Neuron (in vitro differentiated cells): ENCODE measurements around the gene ANO7.
A peak's percentile ranks its signal among the peaks of the same experiment; 100 is the strongest.

Source experiments
- H2AFZ ChIP-seq: one replicate; pipeline ENCODE4 v1.6.1; 2013; ENCODE audit warnings: low read depth, mild to moderate bottlenecking, inconsistent platforms, low read length, moderate library complexity
- H3K27me3 ChIP-seq: one replicate; pipeline ENCODE4 v1.6.1; 2013; ENCODE audit warnings: low read length; ENCODE audit not compliant: insufficient read depth
- H3K36me3 ChIP-seq: one replicate; pipeline ENCODE4 v1.6.1; 2013; ENCODE audit warnings: low read length; ENCODE audit not compliant: insufficient read depth
- H3K4me1 ChIP-seq: one replicate; pipeline ENCODE4 v1.6.1; 2013; ENCODE audit warnings: low read length; ENCODE audit not compliant: insufficient read depth
- H3K4me3 ChIP-seq: 2 replicates; pipeline ENCODE4 v1.5.1; 2013; ENCODE audit warnings: mild to moderate bottlenecking, low read length, moderate library complexity
- H3K9me3 ChIP-seq: one replicate; pipeline ENCODE4 v1.6.1; 2013; ENCODE audit warnings: low read length

ANO7 gene

DNA sequence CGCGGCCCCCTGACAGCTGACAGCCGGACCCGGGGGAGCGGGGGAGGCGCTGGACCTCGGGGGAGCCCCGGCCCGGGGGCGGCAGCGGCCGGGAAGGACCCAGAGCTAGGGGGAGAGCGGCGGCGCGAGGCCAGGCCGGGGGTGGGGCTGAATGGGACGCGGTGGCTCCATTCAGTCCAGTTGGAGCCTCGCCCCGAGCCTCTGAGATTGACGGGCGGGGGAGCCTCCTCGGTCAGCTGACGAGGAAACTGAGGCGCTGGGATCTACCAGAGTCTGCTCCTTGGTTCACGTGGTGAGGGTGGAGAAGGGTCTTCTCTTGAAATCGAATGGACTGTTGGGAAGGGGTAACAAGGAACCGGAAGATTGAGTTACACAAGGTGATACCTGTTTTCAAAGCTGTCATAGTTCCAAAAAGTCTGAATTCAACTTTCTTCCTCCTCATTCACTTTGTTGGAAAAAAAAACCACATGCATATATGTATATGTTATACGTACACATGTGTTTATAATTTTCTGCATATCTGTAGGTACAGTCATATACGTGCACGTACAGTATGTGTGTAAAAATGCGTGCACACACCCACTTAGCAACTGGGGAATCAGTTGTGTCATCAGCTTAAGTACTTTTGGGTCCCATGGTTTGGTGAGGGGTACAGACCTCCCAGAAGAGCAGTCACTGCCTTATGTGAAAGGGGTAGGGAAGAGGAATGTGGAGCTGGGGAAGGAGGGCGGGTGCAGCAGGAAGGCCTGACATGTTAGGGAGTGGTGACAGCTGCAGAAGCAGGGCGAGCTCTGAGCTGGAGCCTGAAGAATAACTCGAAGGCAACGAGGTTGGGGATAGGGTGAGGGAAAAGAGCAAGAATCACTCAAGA, 37.6 kb upstream of the ANO7 start:
- Histone ChIP-seq H3K4me3 (peak overlapping the region; percentile 68), H3K36me3 (peaks cover 4% of the 10 kb centered on the region), H3K4me1 (peaks cover 14% of the 10 kb centered on the region), H2AFZ (peak overlapping the region; percentile 70), H3K9me3 (no peaks in the 10 kb centered on the region), H3K27me3 (no peaks in the 10 kb centered on the region)

DNA sequence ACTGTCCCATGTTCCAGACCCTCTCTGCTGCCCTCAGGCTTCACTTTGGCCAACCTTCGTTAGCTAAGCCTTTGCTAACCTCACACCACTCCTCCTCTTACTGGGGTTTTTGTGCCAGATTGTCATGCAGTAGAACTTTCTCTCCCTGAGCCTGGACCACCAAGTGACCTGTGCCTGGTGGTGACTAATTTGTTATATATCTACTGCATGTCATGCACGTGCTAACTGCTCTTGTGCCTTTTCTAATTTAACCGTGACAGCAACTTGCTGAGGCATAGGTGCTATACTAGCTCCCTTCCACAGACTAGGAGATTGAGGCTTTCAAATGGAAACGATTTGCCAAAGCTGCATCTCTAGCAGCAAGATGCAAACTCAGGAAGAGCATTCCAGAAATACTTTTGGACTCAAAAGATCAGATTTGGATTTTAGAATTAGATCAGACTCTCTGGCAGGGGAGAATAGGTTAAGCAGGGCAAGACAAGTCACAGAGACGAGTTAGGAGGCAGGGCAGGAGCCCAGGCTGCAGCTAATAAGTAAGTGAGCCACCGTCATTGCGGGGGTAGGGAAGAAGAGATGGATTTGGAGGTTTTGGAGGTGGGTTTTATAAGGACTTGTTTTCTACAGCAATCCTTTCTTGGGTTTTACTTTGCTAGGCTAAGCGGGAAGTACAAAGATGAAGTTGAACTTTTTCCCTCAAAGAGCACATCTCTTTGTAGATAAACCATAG, 36.4 kb upstream of the ANO7 start:
- H3K9me3 ChIP-seq = no peaks in the 10 kb centered on the region
- no peak overlapping the region for H2AFZ ChIP-seq
- no peaks in the 10 kb centered on the region for H3K27me3 ChIP-seq
- peaks cover 4% of the 10 kb centered on the region for H3K36me3 ChIP-seq
- H3K4me3 ChIP-seq = no peak overlapping the region
- peaks cover 14% of the 10 kb centered on the region for H3K4me1 ChIP-seq

DNA sequence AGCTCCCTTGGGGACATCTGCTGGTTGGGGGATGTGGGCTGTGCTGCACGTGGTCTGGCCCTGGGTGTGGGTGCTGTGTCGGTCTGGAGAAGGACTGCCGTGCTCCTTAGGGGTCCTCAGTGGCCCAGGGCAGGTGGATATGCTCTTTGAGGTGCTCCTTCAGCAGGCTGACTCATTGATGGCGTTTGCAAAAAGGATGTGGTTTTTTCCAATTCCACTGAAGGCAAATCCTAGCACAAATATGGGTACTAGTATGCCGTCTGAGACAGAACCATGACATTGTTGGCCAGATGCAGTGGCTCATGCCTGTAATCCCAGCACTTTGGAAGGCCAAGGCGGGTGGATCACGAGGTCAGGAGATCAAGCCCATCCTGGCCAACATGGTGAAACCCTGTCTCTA, 34.9 kb upstream of the ANO7 start:
- no peaks in the 10 kb centered on the region for H3K27me3 ChIP-seq
- H3K4me1 ChIP-seq = peaks cover 7% of the 10 kb centered on the region
- no peak overlapping the region for H3K4me3 ChIP-seq
- H3K9me3 ChIP-seq = no peaks in the 10 kb centered on the region
- H3K36me3 ChIP-seq = peaks cover 14% of the 10 kb centered on the region
- H2AFZ ChIP-seq = no peak overlapping the region

DNA sequence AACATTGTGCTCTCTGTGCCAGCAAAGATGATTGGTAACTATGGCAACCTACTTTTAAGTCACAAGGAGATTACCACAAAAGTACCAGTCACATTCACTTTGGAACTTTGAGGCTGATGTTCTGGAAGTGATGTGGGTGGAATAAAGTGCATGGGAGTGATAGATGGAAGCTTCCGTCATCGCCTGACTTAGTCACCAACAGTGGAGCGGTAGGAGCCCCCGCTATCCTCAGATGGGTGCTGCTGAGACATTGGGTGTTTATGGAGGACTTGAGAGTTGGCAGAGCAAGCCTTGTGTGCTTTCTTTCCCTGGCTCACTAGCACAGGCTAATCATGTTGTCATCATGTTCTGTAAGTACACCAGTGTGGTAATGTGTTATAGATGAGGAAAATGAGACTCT, 33.6 kb upstream of the ANO7 start:
- no peaks in the 10 kb centered on the region for H3K27me3 ChIP-seq
- no peaks in the 10 kb centered on the region for H3K9me3 ChIP-seq
- H2AFZ ChIP-seq = no peak overlapping the region
- H3K36me3 ChIP-seq = peaks cover 25% of the 10 kb centered on the region
- no peak overlapping the region for H3K4me3 ChIP-seq
- peaks cover 7% of the 10 kb centered on the region for H3K4me1 ChIP-seq

- Histone ChIP-seq H3K4me3 (no peak overlapping the region), H3K36me3 (peaks cover 32% of the 10 kb centered on the region), H2AFZ (no peak overlapping the region), H3K9me3 (no peaks in the 10 kb centered on the region), H3K4me1 (peaks cover 4% of the 10 kb centered on the region), H3K27me3 (no peaks in the 10 kb centered on the region)
These were observed 32.5 kb upstream of the ANO7 start for GRCh38 chr2:241155936-241156335.

DNA sequence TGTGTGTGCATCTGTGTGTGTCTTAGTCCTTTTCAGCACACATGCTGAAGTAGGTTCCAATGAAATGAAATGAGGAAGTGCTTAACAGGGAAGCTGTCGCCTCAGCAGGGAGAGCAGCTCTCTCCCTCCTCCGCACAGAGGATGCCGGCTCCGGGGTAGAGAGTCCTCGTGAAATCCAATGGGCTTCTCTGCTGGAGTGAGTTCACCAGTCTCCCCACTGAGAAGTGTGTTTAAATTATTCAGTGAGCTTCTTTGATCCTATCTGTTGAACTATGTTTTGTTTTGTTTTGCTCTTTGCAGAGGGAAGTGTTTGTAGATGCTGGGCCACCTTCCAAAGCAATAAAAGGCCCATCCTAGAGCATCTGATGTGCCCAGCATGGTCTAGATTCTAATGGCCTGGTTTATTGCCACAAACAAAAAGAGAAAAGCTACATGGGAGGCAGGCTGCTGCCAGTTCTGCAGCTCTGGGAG, 31.5 kb upstream of the ANO7 start:
- Histone ChIP-seq H3K4me1 (no peaks in the 10 kb centered on the region), H3K36me3 (peaks cover 38% of the 10 kb centered on the region), H3K27me3 (no peaks in the 10 kb centered on the region), H2AFZ (no peak overlapping the region), H3K9me3 (no peaks in the 10 kb centered on the region), H3K4me3 (no peak overlapping the region)

GRCh38 chr2:241157841-241158545, 30.5 kb upstream of the ANO7 start:
- peaks cover 44% of the 10 kb centered on the region for H3K36me3 ChIP-seq
- no peaks in the 10 kb centered on the region for H3K9me3 ChIP-seq
- H3K4me1 ChIP-seq = no peaks in the 10 kb centered on the region
- no peak overlapping the region for H2AFZ ChIP-seq
- no peaks in the 10 kb centered on the region for H3K27me3 ChIP-seq
- H3K4me3 ChIP-seq = no peak overlapping the region

DNA sequence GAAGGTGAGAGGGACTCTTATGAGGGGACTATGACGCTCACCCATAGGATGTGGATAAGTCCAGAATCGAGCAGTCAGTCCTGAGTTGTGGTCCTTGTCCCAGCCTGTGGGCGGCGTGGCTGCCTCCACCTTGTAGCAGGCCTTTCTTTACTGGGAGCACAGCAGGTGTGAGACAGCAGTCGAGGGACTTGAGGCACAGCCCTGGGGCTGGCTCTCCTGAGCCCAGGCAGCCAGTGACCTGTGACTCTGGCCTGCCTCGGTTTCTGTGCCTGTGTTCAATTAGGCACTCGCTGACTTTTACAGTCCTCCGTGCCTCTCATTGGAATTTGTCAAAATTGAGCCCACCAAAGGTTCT, 30.0 kb upstream of the ANO7 start:
- Histone ChIP-seq H2AFZ (no peak overlapping the region), H3K4me1 (no peaks in the 10 kb centered on the region), H3K9me3 (no peaks in the 10 kb centered on the region), H3K4me3 (no peak overlapping the region), H3K36me3 (peaks cover 45% of the 10 kb centered on the region), H3K27me3 (no peaks in the 10 kb centered on the region)

- Histone ChIP-seq H3K4me3 (no peak overlapping the region), H3K36me3 (peaks cover 50% of the 10 kb centered on the region), H3K9me3 (no peaks in the 10 kb centered on the region), H3K4me1 (no peaks in the 10 kb centered on the region), H3K27me3 (no peaks in the 10 kb centered on the region), H2AFZ (no peak overlapping the region)
These were observed 29.4 kb upstream of the ANO7 start for GRCh38 chr2:241159116-241159515.

DNA sequence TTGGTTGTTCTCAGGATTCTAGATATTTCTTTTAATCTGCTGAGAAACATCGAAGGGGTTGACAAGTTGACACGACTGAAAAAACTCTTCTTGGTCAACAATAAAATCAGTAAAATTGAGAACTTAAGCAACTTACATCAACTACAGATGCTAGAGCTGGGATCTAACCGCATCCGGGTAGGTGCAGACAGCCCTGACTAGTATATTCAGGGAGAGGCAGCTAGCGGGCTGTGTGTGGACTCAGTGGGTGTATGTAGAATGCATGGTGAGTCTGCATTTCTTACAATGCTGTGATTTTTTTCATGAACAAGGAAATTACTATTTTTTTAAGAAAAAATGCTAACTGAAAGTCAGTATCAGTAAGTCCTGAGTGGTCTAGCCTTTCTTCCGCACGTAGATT, 28.2 kb upstream of the ANO7 start:
- Histone ChIP-seq H3K36me3 (peaks cover 57% of the 10 kb centered on the region), H3K4me1 (no peaks in the 10 kb centered on the region), H3K4me3 (no peak overlapping the region), H3K9me3 (no peaks in the 10 kb centered on the region), H2AFZ (no peak overlapping the region), H3K27me3 (no peaks in the 10 kb centered on the region)

GRCh38 chr2:241161646-241162281, 26.7 kb upstream of the ANO7 start:
- Histone ChIP-seq H2AFZ (no peak overlapping the region), H3K36me3 (peaks cover 67% of the 10 kb centered on the region), H3K4me3 (no peak overlapping the region), H3K9me3 (no peaks in the 10 kb centered on the region), H3K27me3 (no peaks in the 10 kb centered on the region), H3K4me1 (no peaks in the 10 kb centered on the region)

- Histone ChIP-seq H3K9me3 (no peaks in the 10 kb centered on the region), H3K4me3 (no peak overlapping the region), H3K4me1 (no peaks in the 10 kb centered on the region), H2AFZ (no peak overlapping the region), H3K27me3 (no peaks in the 10 kb centered on the region), H3K36me3 (peaks cover 73% of the 10 kb centered on the region)
These were observed 24.8 kb upstream of the ANO7 start for GRCh38 chr2:241163601-241164118.
